Liver (tissue), 9 donors: ENCODE data around the gene MOV10. TPM values are rescaled to one million over a fixed set of nuclear protein-coding genes. Genes with fewer than 3 reads are reported as not detected.

Source experiments
- DNase-seq: peaks from one replicate; pipeline ENCODE4 v3.0.0-alpha.2; 2017; ENCODE audit warnings: low spot score
- H3K27ac ChIP-seq, 2 donors: one replicate each; pipeline ENCODE4 v1.7.0; 2013; ENCODE audit warnings: inconsistent platforms in 2 of 2, low read length in 2 of 2, control low read depth in 1 of 2, low read depth in 1 of 2, mild to moderate bottlenecking in 1 of 2
- H3K27me3 ChIP-seq, 4 donors: one replicate each; pipeline versions ENCODE4 v1.6.1 to v1.7.0; 2013; ENCODE audit warnings: low read length in 3 of 4, inconsistent platforms in 1 of 4, mild to moderate bottlenecking in 1 of 4, moderate library complexity in 1 of 4; ENCODE audit not compliant: control insufficient read depth in 4 of 4, insufficient read depth in 4 of 4
- H3K36me3 ChIP-seq, 4 donors: one replicate each; pipeline versions ENCODE4 v1.6.1 to v1.7.0; 2013; ENCODE audit warnings: low read length in 3 of 4, mild to moderate bottlenecking in 3 of 4, low read depth in 1 of 4, moderate library complexity in 1 of 4; ENCODE audit not compliant: control insufficient read depth in 4 of 4, insufficient read depth in 3 of 4
- H3K4me1 ChIP-seq, 4 donors: one replicate each; pipeline versions ENCODE4 v1.6.1 to v1.7.0; 2013; ENCODE audit warnings: low read length in 3 of 4, mild to moderate bottlenecking in 3 of 4, moderate library complexity in 1 of 4; ENCODE audit not compliant: control insufficient read depth in 4 of 4, insufficient read depth in 4 of 4
- H3K4me3 ChIP-seq, 3 donors: one replicate each; pipeline versions ENCODE4 v1.6.1 to v1.7.0; 2013; ENCODE audit warnings: low read length in 3 of 3, control low read depth in 1 of 3, low read depth in 1 of 3, mild to moderate bottlenecking in 1 of 3
- H3K9ac ChIP-seq, 2 donors: one replicate each; pipeline ENCODE4 v1.7.0; 2013; ENCODE audit warnings: low read length in 2 of 2, mild to moderate bottlenecking in 2 of 2, moderate library complexity in 2 of 2, control low read depth in 1 of 2, low read depth in 1 of 2
- H3K9me3 ChIP-seq, 4 donors: one replicate each; pipeline versions ENCODE4 v1.6.1 to v1.7.0; 2013; ENCODE audit warnings: low read length in 3 of 4; ENCODE audit not compliant: control insufficient read depth in 4 of 4
- EGR1 ChIP-seq, 2 donors: IDR thresholded peaks; 2 replicates each; pipeline ENCODE4 v1.6.1; 2016 to 2018; ENCODE audit warnings: antibody characterized with exemption in 2 of 2, low read depth in 2 of 2
- FOXA1 ChIP-seq: IDR thresholded peaks from 2 replicates; pipeline ENCODE4 v1.6.1; 2016; ENCODE audit warnings: antibody characterized with exemption
- FOXA2 ChIP-seq: IDR thresholded peaks from 2 replicates; pipeline ENCODE4 v1.6.1; 2016; ENCODE audit warnings: antibody characterized with exemption
- GABPA ChIP-seq, 2 donors: IDR thresholded peaks in 1 of 2; conservative IDR thresholded peaks in 1 of 2; 2 replicates each; pipeline ENCODE4 v1.6.1; 2016; ENCODE audit warnings: antibody characterized with exemption in 2 of 2, mild to moderate bottlenecking in 1 of 2, moderate library complexity in 1 of 2
- HNF4A ChIP-seq, 2 donors: conservative IDR thresholded peaks; 2 replicates each; pipeline ENCODE4 v1.6.1; 2016; ENCODE audit warnings: antibody characterized with exemption in 2 of 2, mild to moderate bottlenecking in 2 of 2
- HNF4G ChIP-seq: IDR thresholded peaks from 2 replicates; pipeline ENCODE4 v1.6.1; 2016; ENCODE audit warnings: antibody characterized with exemption
- JUND ChIP-seq, 2 donors: IDR thresholded peaks; 2 replicates each; pipeline ENCODE4 v1.6.1; 2016; ENCODE audit warnings: antibody characterized with exemption in 2 of 2
- NR2F2 ChIP-seq: IDR thresholded peaks from 2 replicates; pipeline ENCODE4 v1.6.1; 2016; ENCODE audit warnings: antibody characterized with exemption
- RAD21 ChIP-seq, 2 donors: IDR thresholded peaks; 2 replicates each; pipeline ENCODE4 v1.6.1; 2016; ENCODE audit warnings: antibody characterized with exemption in 2 of 2, mild to moderate bottlenecking in 2 of 2
- RXRA ChIP-seq, 2 donors: IDR thresholded peaks; 2 replicates each; pipeline ENCODE4 v1.6.1; 2017 to 2018; ENCODE audit warnings: antibody characterized with exemption in 2 of 2, mild to moderate bottlenecking in 1 of 2
- SP1 ChIP-seq: IDR thresholded peaks from 2 replicates; pipeline ENCODE4 v1.6.1; 2018; ENCODE audit warnings: antibody characterized with exemption, mild to moderate bottlenecking
- TAF1 ChIP-seq: conservative IDR thresholded peaks from 2 replicates; pipeline ENCODE4 v1.6.1; 2016; ENCODE audit warnings: antibody characterized with exemption, mild to moderate bottlenecking
- YY1 ChIP-seq: IDR thresholded peaks from 2 replicates; pipeline ENCODE4 v1.6.1; 2016; ENCODE audit warnings: antibody characterized with exemption, mild to moderate bottlenecking
- ZBTB33 ChIP-seq: IDR thresholded peaks from 2 replicates; pipeline ENCODE4 v1.6.1; 2016; ENCODE audit warnings: antibody characterized with exemption
- WGBS: extraction: QIAGEN DNeasy Blood & Tissue Kit; methylation state at CpG from one replicate; pipeline ENCODE4 v1.1.7; 2013; 5-methylcytosine and 5-hydroxymethylcytosine counted together
- polyA plus RNA-seq, 2 donors: library from polyadenylated mRNA; stranded (reverse) in 1 of 2; unstranded in 1 of 2; fragments of 200-250 nt in 1 of 2; fragments of >200 nt in 1 of 2; fragmentation: Nextera tagmentation in 1 of 2; extraction: Ambion mirVana in 1 of 2; gene quantifications; one replicate each; pipeline versions ENCODE4 v1.2.1 to v1.2.3, GENCODE V29; 2013 to 2015
- total RNA-seq, 2 donors: library from RNA; depleted of rRNA; stranded (reverse); fragments of >200 nt; gene quantifications; one replicate each; pipeline ENCODE4 v1.2.3, GENCODE V29; 2014
- TF ChIP-seq, protein P1 (sequence below): IDR thresholded peaks from 2 replicates; pipeline ENCODE4 v1.6.1; 2016; ENCODE audit warnings: antibody characterized with exemption
- TF ChIP-seq, protein P2 (sequence below): IDR thresholded peaks from 2 replicates; pipeline ENCODE4 v1.6.1; 2016; ENCODE audit warnings: antibody characterized with exemption, mild to moderate bottlenecking
- TF ChIP-seq, protein P3 (sequence below): fragments of 150-350 bp; IDR thresholded peaks from 2 replicates; pipeline ENCODE4 v1.5.1; 2017; ENCODE audit warnings: improper control_type of control experiment, low read depth, low read length; ENCODE audit not compliant: missing input control
- TF ChIP-seq, protein P4 (sequence below): IDR thresholded peaks from 2 replicates; pipeline ENCODE4 v1.6.1; 2016; ENCODE audit warnings: antibody characterized with exemption
- donor health status: healthy.
- donor health status: healthy.
- donor health status: healthy.
- donor health status: healthy.
- donor health status: healthy.

The MOV10 gene
- total and polyA plus RNA-seq, 4 donors: 32.0 to 36.8 (median 33.7) TPM

GRCh38 chr1:112701227-112702066 lies 27.0 kb downstream of the MOV10 start (continued):
- TF ChIP-seq, protein P1, sequence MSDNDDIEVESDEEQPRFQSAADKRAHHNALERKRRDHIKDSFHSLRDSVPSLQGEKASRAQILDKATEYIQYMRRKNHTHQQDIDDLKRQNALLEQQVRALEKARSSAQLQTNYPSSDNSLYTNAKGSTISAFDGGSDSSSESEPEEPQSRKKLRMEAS: no peak
- no peak for TF ChIP-seq TAF1
- TF ChIP-seq, protein P2, sequence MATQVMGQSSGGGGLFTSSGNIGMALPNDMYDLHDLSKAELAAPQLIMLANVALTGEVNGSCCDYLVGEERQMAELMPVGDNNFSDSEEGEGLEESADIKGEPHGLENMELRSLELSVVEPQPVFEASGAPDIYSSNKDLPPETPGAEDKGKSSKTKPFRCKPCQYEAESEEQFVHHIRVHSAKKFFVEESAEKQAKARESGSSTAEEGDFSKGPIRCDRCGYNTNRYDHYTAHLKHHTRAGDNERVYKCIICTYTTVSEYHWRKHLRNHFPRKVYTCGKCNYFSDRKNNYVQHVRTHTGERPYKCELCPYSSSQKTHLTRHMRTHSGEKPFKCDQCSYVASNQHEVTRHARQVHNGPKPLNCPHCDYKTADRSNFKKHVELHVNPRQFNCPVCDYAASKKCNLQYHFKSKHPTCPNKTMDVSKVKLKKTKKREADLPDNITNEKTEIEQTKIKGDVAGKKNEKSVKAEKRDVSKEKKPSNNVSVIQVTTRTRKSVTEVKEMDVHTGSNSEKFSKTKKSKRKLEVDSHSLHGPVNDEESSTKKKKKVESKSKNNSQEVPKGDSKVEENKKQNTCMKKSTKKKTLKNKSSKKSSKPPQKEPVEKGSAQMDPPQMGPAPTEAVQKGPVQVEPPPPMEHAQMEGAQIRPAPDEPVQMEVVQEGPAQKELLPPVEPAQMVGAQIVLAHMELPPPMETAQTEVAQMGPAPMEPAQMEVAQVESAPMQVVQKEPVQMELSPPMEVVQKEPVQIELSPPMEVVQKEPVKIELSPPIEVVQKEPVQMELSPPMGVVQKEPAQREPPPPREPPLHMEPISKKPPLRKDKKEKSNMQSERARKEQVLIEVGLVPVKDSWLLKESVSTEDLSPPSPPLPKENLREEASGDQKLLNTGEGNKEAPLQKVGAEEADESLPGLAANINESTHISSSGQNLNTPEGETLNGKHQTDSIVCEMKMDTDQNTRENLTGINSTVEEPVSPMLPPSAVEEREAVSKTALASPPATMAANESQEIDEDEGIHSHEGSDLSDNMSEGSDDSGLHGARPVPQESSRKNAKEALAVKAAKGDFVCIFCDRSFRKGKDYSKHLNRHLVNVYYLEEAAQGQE: no peak

GRCh38 chr1:112702067-112702395 lies 27.6 kb downstream of the MOV10 start:
- Histone ChIP-seq H3K4me1 (peaks cover 25 to 61% (median 50%) of the 10 kb centered on the region in 4 donors), H3K9ac (no peak overlapping the region), H3K9me3 (no peaks in the 10 kb centered on the region), H3K27ac (peak overlapping the region in 1 of 2 donors; percentile 74), H3K4me3 (no peak overlapping the region), H3K27me3 (no peaks in the 10 kb centered on the region), H3K36me3 (peaks cover 0 to 2% (median 0%) of the 10 kb centered on the region in 4 donors)
- TF ChIP-seq YY1 (no peak), GABPA (IDR thresholded peaks at IDR 0.05 in 1 of 2, conservative IDR thresholded peaks at IDR 0.05 in 1 of 2) (no peak), RAD21 (IDR thresholded peaks at IDR 0.05) (no peak), NR2F2 (no peak), ZBTB33 (no peak), EGR1 (IDR thresholded peaks at IDR 0.05; ENCODE audit: low read depth in 2 of 2) (no peak), HNF4G (no peak), JUND (IDR thresholded peaks at IDR 0.05) (no peak), SP1 (no peak), RXRA (IDR thresholded peaks at IDR 0.05) (no peak), FOXA1 (no peak), FOXA2 (no peak), TAF1 (no peak), HNF4A (conservative IDR thresholded peaks at IDR 0.05) (no peak)
- TF ChIP-seq, protein P1: no peak
- TF ChIP-seq, protein P3, sequence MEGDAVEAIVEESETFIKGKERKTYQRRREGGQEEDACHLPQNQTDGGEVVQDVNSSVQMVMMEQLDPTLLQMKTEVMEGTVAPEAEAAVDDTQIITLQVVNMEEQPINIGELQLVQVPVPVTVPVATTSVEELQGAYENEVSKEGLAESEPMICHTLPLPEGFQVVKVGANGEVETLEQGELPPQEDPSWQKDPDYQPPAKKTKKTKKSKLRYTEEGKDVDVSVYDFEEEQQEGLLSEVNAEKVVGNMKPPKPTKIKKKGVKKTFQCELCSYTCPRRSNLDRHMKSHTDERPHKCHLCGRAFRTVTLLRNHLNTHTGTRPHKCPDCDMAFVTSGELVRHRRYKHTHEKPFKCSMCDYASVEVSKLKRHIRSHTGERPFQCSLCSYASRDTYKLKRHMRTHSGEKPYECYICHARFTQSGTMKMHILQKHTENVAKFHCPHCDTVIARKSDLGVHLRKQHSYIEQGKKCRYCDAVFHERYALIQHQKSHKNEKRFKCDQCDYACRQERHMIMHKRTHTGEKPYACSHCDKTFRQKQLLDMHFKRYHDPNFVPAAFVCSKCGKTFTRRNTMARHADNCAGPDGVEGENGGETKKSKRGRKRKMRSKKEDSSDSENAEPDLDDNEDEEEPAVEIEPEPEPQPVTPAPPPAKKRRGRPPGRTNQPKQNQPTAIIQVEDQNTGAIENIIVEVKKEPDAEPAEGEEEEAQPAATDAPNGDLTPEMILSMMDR: no peak
- TF ChIP-seq, protein P2: no peak
- TF ChIP-seq, protein P4, sequence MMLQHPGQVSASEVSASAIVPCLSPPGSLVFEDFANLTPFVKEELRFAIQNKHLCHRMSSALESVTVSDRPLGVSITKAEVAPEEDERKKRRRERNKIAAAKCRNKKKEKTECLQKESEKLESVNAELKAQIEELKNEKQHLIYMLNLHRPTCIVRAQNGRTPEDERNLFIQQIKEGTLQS: no peak
- WGBS: 87% methylated on average over 3 of the region's 3 CpGs
- DNase-seq: no peak
